HepG2 (cell line): ENCODE results near the gene C11orf65. TPM values are rescaled to one million over a fixed set of nuclear protein-coding genes. Genes with fewer than 3 reads are reported as not detected.
"Not testable (repeated sequence)": the region's sequence is repeated elsewhere in the genome, so short reads cannot be mapped to it uniquely, and the experiment has no call there.

ENCODE experiments used
- ATAC-seq: fragments of 200-7000 bp; cut with Tn5 transposase; 3 replicates; pipeline ENCODE4 v1.9.1; 2020; ENCODE audit warnings: mild to moderate bottlenecking, moderate library complexity
- BruUV-seq: library from RNA; stranded (reverse); fragments of 400-500 nt; replicated peaks from 2 replicates; lab custom pipeline; 2021; lab: Mats Ljungman, UMichigan
- CTCF ChIA-PET: fragments of 300-600 bp; formaldehyde crosslinking; extraction: SDS; loops from one replicate; lab custom pipeline; 2021; ENCODE audit warnings: low total read pairs, inconsistent platforms, low intra/inter-chr PET ratio; lab: Yijun Ruan, JAX
- POLR2A ChIA-PET: fragments of 350-600 bp; sonication (Branson Sonifier 250); formaldehyde crosslinking; loops from one replicate; lab custom pipeline; 2020; ENCODE audit warnings: antibody characterized with exemption, inconsistent platforms; lab: Yijun Ruan, JAX
- DNase-seq: peaks from one replicate; pipeline ENCODE4 v3.0.0-alpha.2; 2015; ENCODE audit warnings: low spot score
- FAIRE-seq: peaks from 3 replicates; lab custom pipeline; 2011; peaks lifted over from hg19 to GRCh38; lab: Jason Lieb, UNC
- H2AFZ ChIP-seq: one replicate; pipeline ENCODE4 v1.6.1; 2011; ENCODE audit warnings: low read length, inconsistent platforms
- H3K27ac ChIP-seq: fragments of 300-600 bp; 3 replicates; pipeline ENCODE4 v1.8.0; 2011; ENCODE audit warnings: mixed run types, mild to moderate bottlenecking, mixed read lengths, low read length, inconsistent platforms; ENCODE audit not compliant: insufficient read depth; ENCODE audit errors: extremely low read length
- H3K27me3 ChIP-seq, 2 experiments: fragments of 200-600 bp in 1 of 2; 2 replicates in 1 of 2; 3 replicates in 1 of 2; pipeline versions ENCODE4 v1.6.0 to v1.8.0; 2011; ENCODE audit warnings: low read length in 2 of 2, mild to moderate bottlenecking in 2 of 2, moderate library complexity in 2 of 2, inconsistent platforms in 1 of 2; ENCODE audit not compliant: insufficient read depth in 2 of 2, control insufficient read depth in 1 of 2
- H3K36me3 ChIP-seq, 2 experiments: fragments of 200-600 bp in 1 of 2; replicated peaks in 1 of 2; 2 replicates in 1 of 2; 3 replicates in 1 of 2; pipeline versions ENCODE4 v1.5.1 to v1.8.0; 2011; ENCODE audit warnings: low read length in 2 of 2, inconsistent platforms in 1 of 2; ENCODE audit not compliant: insufficient read depth in 2 of 2, control insufficient read depth in 1 of 2
- H3K4me1 ChIP-seq: 2 replicates; pipeline ENCODE4 v1.5.1; 2012; ENCODE audit warnings: low read length, inconsistent platforms; ENCODE audit not compliant: insufficient read depth
- H3K4me2 ChIP-seq: 2 replicates; pipeline ENCODE4 v1.6.0; 2011; ENCODE audit warnings: low read depth, low read length, inconsistent platforms
- H3K4me3 ChIP-seq, 3 experiments: fragments of 200-600 bp in 1 of 3; sonication (generic), shearing (Covaris generic) in 1 of 3; replicated peaks in 1 of 3; 2 replicates each; pipeline ENCODE4 v1.5.1; 2011 to 2016; ENCODE audit warnings: low read length in 3 of 3, inconsistent platforms in 2 of 3, low read depth in 2 of 3, mild to moderate bottlenecking in 2 of 3, control low read depth in 1 of 3, mixed read lengths in 1 of 3; ENCODE audit not compliant: insufficient read depth in 1 of 3
- H3K79me2 ChIP-seq: one replicate; pipeline ENCODE4 v1.6.1; 2011; ENCODE audit warnings: low read length, inconsistent platforms; ENCODE audit not compliant: insufficient read depth
- H3K9ac ChIP-seq: 2 replicates; pipeline ENCODE4 v1.6.0; 2011; ENCODE audit warnings: mild to moderate bottlenecking, low read depth, low read length, inconsistent platforms; ENCODE audit not compliant: insufficient read depth
- H3K9me3 ChIP-seq: 2 replicates; pipeline ENCODE4 v1.5.1; 2012; ENCODE audit warnings: mild to moderate bottlenecking, low read length
- H4K20me1 ChIP-seq: 2 replicates; pipeline ENCODE4 v1.6.0; 2011; ENCODE audit warnings: inconsistent platforms, mild to moderate bottlenecking, low read length, moderate library complexity; ENCODE audit not compliant: insufficient read depth
- RAD21 ChIP-seq: fragments of 450-650 bp; formaldehyde crosslinking; IDR thresholded peaks from 2 replicates; pipeline ENCODE4 v1.5.0; 2020; ENCODE audit warnings: mild to moderate bottlenecking
- SMC3 ChIP-seq: IDR thresholded peaks from 2 replicates; pipeline ENCODE4 v1.6.1; 2011; ENCODE audit warnings: low read length, improper control_type of control experiment
- STAG1 ChIP-seq: sonication (generic); formaldehyde crosslinking; IDR thresholded peaks from 2 replicates; pipeline ENCODE4 v1.4.0; 2020; ENCODE audit warnings: missing genetic modification reagents
- ZNF691 ChIP-seq: sonication (generic); formaldehyde crosslinking; IDR thresholded peaks from 2 replicates; pipeline ENCODE4 v1.4.0; 2020; ENCODE audit warnings: missing genetic modification reagents, low read depth, mild to moderate bottlenecking, borderline replicate concordance
- WGBS: methylation state at CpG from one replicate; pipeline ENCODE4 v1.1.6; 2017; ENCODE audit warnings: low lambda C conversion rate; 5-methylcytosine and 5-hydroxymethylcytosine counted together
- in situ Hi-C: cut with HindIII; loops from 2 replicates; pipeline ENCODE4 v1.10.0; 2017; ENCODE audit warnings: low pct_unique_long_range_greater_than_20kb; ENCODE audit not compliant: extremely low pct_ligation_motif_present
- intact Hi-C: fragments of 100-400 bp; cut with micrococcal nuclease; formaldehyde crosslinking; loops from one replicate; pipeline ENCODE4 v1.10.0; 2022; ENCODE audit not compliant: unreplicated experiment
- polyA plus RNA-seq, 8 experiments: library from polyadenylated mRNA; depleted of rRNA in 3 of 8; stranded (reverse) in 7 of 8; unstranded in 1 of 8; fragments of >200 nt; fragmentation: Illumina TruSeq in 4 of 8; extraction: Trizol in 4 of 8; gene quantifications; 2 replicates each; pipeline versions ENCODE4 v1.2.1 to v1.2.3, GENCODE V29; 2011 to 2016; ENCODE audit warnings: low read depth in 4 of 8, missing spikeins in 1 of 8, mixed read lengths in 1 of 8; ENCODE audit not compliant: insufficient read depth in 1 of 8
- total RNA-seq, 5 experiments: library from RNA; depleted of rRNA; stranded (reverse); fragments of >200 nt; fragmentation: Illumina TruSeq; extraction: Trizol; gene quantifications; 2 replicates each; pipeline ENCODE4 v1.2.3, GENCODE V29; 2016; ENCODE audit warnings: low read depth in 1 of 5
- TF ChIP-seq, protein P1 (sequence below): sonication (generic); formaldehyde crosslinking; IDR thresholded peaks from 2 replicates; pipeline ENCODE4 v1.5.0; 2020; ENCODE audit warnings: mild to moderate bottlenecking, missing genetic modification reagents, moderate library complexity

The C11orf65 gene
- total and polyA plus RNA-seq, 2 of the 13 experiments (the other 11 are each of a cell fraction or from before 2014, with no cell fraction given) = 0.38 to 0.42 TPM

DNA sequence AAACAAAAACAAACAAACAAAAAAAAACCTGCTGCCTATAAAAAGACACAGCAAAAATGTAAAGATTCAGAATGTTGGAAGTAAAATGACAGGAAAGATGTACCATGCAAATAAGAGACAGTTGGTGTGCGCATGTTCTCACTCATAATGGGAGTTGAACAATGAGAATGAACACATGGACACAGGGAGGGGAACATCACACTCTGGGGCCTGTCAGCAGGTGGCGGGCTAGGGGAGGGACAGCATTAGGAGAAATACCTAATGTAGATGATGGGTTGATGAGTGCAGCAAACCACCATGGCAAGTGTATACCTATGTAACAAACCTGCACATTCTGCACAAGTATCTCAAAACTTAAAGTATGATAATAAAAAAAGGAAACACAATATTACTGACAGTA lies 49.8 kb downstream of the C11orf65 start:
- POLR2A ChIA-PET = not testable (repeated sequence)
- in situ Hi-C loops = loop anchor here (5.0 kb wide), 1 partner anchor 230 kb away; no protein-coding TSS in a partner anchor
- WGBS = 22% methylated on average over 2 of the region's 2 CpGs

More for the DNA sequence above, 49.8 kb downstream of the C11orf65 start:
- H3K4me3 ChIP-seq, BruUV-seq, H3K9ac ChIP-seq, H3K4me2 ChIP-seq, H2AFZ ChIP-seq, H3K79me2 ChIP-seq: not testable (repeated sequence)
- peak; percentile 34 for FAIRE-seq
- intact Hi-C loops = loop anchor here (1.0 kb wide), 1 partner anchor 231 kb away; no protein-coding TSS in a partner anchor
- TF ChIP-seq SMC3 (peak; percentile 71), ZNF691 (CRISPR knock-in tag) (peak; percentile 52; the same call in 1 of the 2 replicates), STAG1 (CRISPR knock-in tag) (peak; percentile 78), RAD21 (CRISPR knock-in tag) (peak; percentile 39; the same call in 1 of the 2 replicates)
- TF ChIP-seq, protein P1, sequence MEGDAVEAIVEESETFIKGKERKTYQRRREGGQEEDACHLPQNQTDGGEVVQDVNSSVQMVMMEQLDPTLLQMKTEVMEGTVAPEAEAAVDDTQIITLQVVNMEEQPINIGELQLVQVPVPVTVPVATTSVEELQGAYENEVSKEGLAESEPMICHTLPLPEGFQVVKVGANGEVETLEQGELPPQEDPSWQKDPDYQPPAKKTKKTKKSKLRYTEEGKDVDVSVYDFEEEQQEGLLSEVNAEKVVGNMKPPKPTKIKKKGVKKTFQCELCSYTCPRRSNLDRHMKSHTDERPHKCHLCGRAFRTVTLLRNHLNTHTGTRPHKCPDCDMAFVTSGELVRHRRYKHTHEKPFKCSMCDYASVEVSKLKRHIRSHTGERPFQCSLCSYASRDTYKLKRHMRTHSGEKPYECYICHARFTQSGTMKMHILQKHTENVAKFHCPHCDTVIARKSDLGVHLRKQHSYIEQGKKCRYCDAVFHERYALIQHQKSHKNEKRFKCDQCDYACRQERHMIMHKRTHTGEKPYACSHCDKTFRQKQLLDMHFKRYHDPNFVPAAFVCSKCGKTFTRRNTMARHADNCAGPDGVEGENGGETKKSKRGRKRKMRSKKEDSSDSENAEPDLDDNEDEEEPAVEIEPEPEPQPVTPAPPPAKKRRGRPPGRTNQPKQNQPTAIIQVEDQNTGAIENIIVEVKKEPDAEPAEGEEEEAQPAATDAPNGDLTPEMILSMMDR (CRISPR knock-in tag) = peak; percentile 85
- TF ChIP-seq, all 625 proteins: peak for 5; not testable (repeated sequence) for 620
- H3K36me3 ChIP-seq, H3K27me3 ChIP-seq, H3K27ac ChIP-seq, H4K20me1 ChIP-seq, H3K4me1 ChIP-seq: not testable (repeated sequence)
- CTCF ChIA-PET = interaction anchor here (2.6 to 3.0 kb wide), 2 partner anchors 231 to 238 kb away, joined by 16 to 42 read pairs; no protein-coding TSS in a partner anchor
- DNase-seq = peak; percentile 31
- H3K9me3 ChIP-seq = peaks cover 12% of the 10 kb centered on the region
- ATAC-seq = peak; percentile 71
